Neural cell (in vitro differentiated cells): ENCODE measurements around the gene SYP. TPM values are rescaled to one million over a fixed set of nuclear protein-coding genes. Genes with fewer than 3 reads are reported as not detected.

Experiments
- H2AFZ ChIP-seq: fragments of 200-600, 300-800 bp; sonication (generic), shearing (Covaris generic); 2 replicates; pipeline ENCODE4 v1.6.0; 2014; ENCODE audit warnings: low read depth, mild to moderate bottlenecking, antibody characterized with exemption, low read length, moderate library complexity
- H3F3A ChIP-seq: fragments of 200-600 bp; shearing (Covaris generic); 2 replicates; pipeline ENCODE4 v1.6.1; 2016; ENCODE audit warnings: mild to moderate bottlenecking, moderate library complexity, mixed read lengths, antibody characterized with exemption, low read length; ENCODE audit not compliant: insufficient read depth, poor library complexity, severe bottlenecking
- H3K27ac ChIP-seq: fragments of 200-600, 300-800 bp; sonication (generic), shearing (Covaris generic); 2 replicates; pipeline ENCODE4 v1.5.1; 2014; ENCODE audit warnings: mild to moderate bottlenecking, low read length, moderate library complexity
- H3K27me3 ChIP-seq: fragments of 300-800, 200-600 bp; sonication (generic), shearing (Covaris generic); 2 replicates; pipeline ENCODE4 v1.6.0; 2014; ENCODE audit warnings: mild to moderate bottlenecking, low read depth, low read length, moderate library complexity; ENCODE audit not compliant: insufficient read depth
- H3K36me3 ChIP-seq: fragments of 300-800, 200-600 bp; sonication (generic), shearing (Covaris generic); 2 replicates; pipeline ENCODE4 v1.5.1; 2014; ENCODE audit warnings: mild to moderate bottlenecking, antibody characterized with exemption, low read length, moderate library complexity; ENCODE audit not compliant: insufficient read depth
- H3K4me2 ChIP-seq: fragments of 300-800, 200-600 bp; sonication (generic), shearing (Covaris generic); 2 replicates; pipeline ENCODE4 v1.6.0; 2014; ENCODE audit warnings: mild to moderate bottlenecking, low read length
- H3K4me3 ChIP-seq: fragments of 300-800, 200-600 bp; sonication (generic), shearing (Covaris generic); 2 replicates; pipeline ENCODE4 v1.5.1; 2014; ENCODE audit warnings: mild to moderate bottlenecking, low read length, moderate library complexity
- H3K79me2 ChIP-seq: fragments of 200-600 bp; shearing (Covaris generic); replicated peaks from 2 replicates; pipeline ENCODE4 v1.6.0; 2014; ENCODE audit warnings: mild to moderate bottlenecking, low read length, moderate library complexity; ENCODE audit not compliant: insufficient read depth
- H3K9ac ChIP-seq: fragments of 300-800, 200-600 bp; sonication (generic), shearing (Covaris generic); 2 replicates; pipeline ENCODE4 v1.6.1; 2016; ENCODE audit warnings: mild to moderate bottlenecking, low read length, mixed read lengths
- H3K9me2 ChIP-seq: fragments of 200-600 bp; shearing (Covaris generic); 2 replicates; pipeline ENCODE4 v1.6.1; 2016; ENCODE audit warnings: mild to moderate bottlenecking, low read length, mixed read lengths; ENCODE audit not compliant: insufficient read depth
- H3K9me3 ChIP-seq: fragments of 200-600, 300-800 bp; sonication (generic), shearing (Covaris generic); 2 replicates; pipeline ENCODE4 v1.6.1; 2016; ENCODE audit warnings: mild to moderate bottlenecking, mixed run types, low read length, moderate library complexity, mixed read lengths
- H4K20me1 ChIP-seq: fragments of 200-600 bp; shearing (Covaris generic); 2 replicates; pipeline ENCODE4 v1.6.1; 2016; ENCODE audit warnings: mild to moderate bottlenecking, mixed run types; ENCODE audit not compliant: insufficient read depth
- CTCF ChIP-seq: fragments of 450-650 bp; IDR thresholded peaks from 2 replicates; pipeline ENCODE4 v1.5.1; 2014; ENCODE audit warnings: antibody characterized with exemption, mild to moderate bottlenecking, moderate library complexity; ENCODE audit not compliant: poor library complexity, severe bottlenecking
- EP300 ChIP-seq: fragments of 450-650 bp; conservative IDR thresholded peaks from 2 replicates; pipeline ENCODE4 v1.6.1; 2014; ENCODE audit warnings: antibody characterized with exemption, mild to moderate bottlenecking, moderate library complexity; ENCODE audit not compliant: poor library complexity, severe bottlenecking
- EZH2 ChIP-seq: fragments of 200-600, 300-800 bp; shearing (Covaris generic), sonication (generic); IDR thresholded peaks from 2 replicates; pipeline ENCODE4 v1.6.1; 2014; ENCODE audit warnings: antibody characterized with exemption, low read length, borderline replicate concordance, mild to moderate bottlenecking; ENCODE audit not compliant: insufficient read depth, poor library complexity, severe bottlenecking
- MXI1 ChIP-seq: fragments of 450-650 bp; conservative IDR thresholded peaks from 2 replicates; pipeline ENCODE4 v1.6.1; 2014; ENCODE audit warnings: antibody characterized with exemption, mild to moderate bottlenecking; ENCODE audit not compliant: poor library complexity, severe bottlenecking
- POLR2AphosphoS5 ChIP-seq: IDR thresholded peaks from 2 replicates; pipeline ENCODE4 v1.6.1; 2012
- RAD21 ChIP-seq: fragments of 450-650 bp; conservative IDR thresholded peaks from 2 replicates; pipeline ENCODE4 v1.6.1; 2014; ENCODE audit warnings: antibody characterized with exemption, mild to moderate bottlenecking, moderate library complexity
- REST ChIP-seq: IDR thresholded peaks from 2 replicates; pipeline ENCODE4 v1.6.1; 2012; ENCODE audit warnings: borderline replicate concordance
- SMC3 ChIP-seq: fragments of 450-650 bp; conservative IDR thresholded peaks from 2 replicates; pipeline ENCODE4 v1.6.1; 2014; ENCODE audit warnings: antibody characterized with exemption, mild to moderate bottlenecking, moderate library complexity; ENCODE audit not compliant: poor library complexity
- TAF1 ChIP-seq: IDR thresholded peaks from 2 replicates; pipeline ENCODE4 v1.6.1; 2012; ENCODE audit warnings: low read depth
- polyA plus RNA-seq: library from polyadenylated mRNA; depleted of rRNA; stranded (reverse); fragments of >200 nt; gene quantifications from 2 replicates; pipeline ENCODE4 v1.2.3, GENCODE V29; 2014

Gene SYP
- polyA plus RNA-seq, 1 donor from 2014 or later: 240 TPM

GRCh38 chrX:49249071-49249470, 49.1 kb upstream of the SYP start:
- no peaks in the 10 kb centered on the region for H3K27me3 ChIP-seq

More at GRCh38 chrX:49249071-49249470, 49.1 kb upstream of the SYP start:
- TF ChIP-seq RAD21 (no peak), REST (no peak), EZH2 (no peak), SMC3 (no peak), CTCF (no peak), MXI1 (no peak), POLR2AphosphoS5 (no peak), EP300 (no peak), TAF1 (no peak)
- no peaks in the 10 kb centered on the region for H3K9me2 ChIP-seq
- H3K9me3 ChIP-seq: no peaks in the 10 kb centered on the region
- H2AFZ ChIP-seq: no peak overlapping the region
- H3K79me2 ChIP-seq: no peaks in the 10 kb centered on the region
- no peak overlapping the region for H3K4me2 ChIP-seq
- no peaks in the 10 kb centered on the region for H3K36me3 ChIP-seq
- no peaks in the 10 kb centered on the region for H3F3A ChIP-seq
- no peak overlapping the region for H3K27ac ChIP-seq
- no peak overlapping the region for H3K4me3 ChIP-seq
- no peak overlapping the region for H3K9ac ChIP-seq
- H4K20me1 ChIP-seq: no peaks in the 10 kb centered on the region
